K562 (cell line): ENCODE results near the gene HEBP2. TPM values are rescaled to one million over a fixed set of nuclear protein-coding genes. Genes with fewer than 3 reads are reported as not detected.

ENCODE experiments used
- ATAC-seq: fragments of 200-7000 bp; cut with Tn5 transposase; 3 replicates; pipeline ENCODE4 v1.9.1; 2020; ENCODE audit warnings: moderate library complexity
- BruUV-seq: library from RNA; stranded (reverse); fragments of 400-500 nt; replicated peaks from 2 replicates; lab custom pipeline; 2021; lab: Mats Ljungman, UMichigan
- CTCF ChIA-PET: fragments of 300-600 bp; formaldehyde crosslinking; extraction: SDS; loops from one replicate; lab custom pipeline; 2021; ENCODE audit warnings: low intra/inter-chr PET ratio; lab: Yijun Ruan, JAX
- POLR2A ChIA-PET: fragments of 300-600, 350-650 bp; sonication (Branson Sonifier 250); formaldehyde crosslinking; extraction: SDS; loops from one replicate; lab custom pipeline; 2021; ENCODE audit warnings: antibody characterized with exemption, inconsistent platforms; lab: Yijun Ruan, JAX
- DNase-seq, 4 experiments: peaks; one replicate each; pipeline versions ENCODE4 v3.0.0 to v3.0.0-alpha.2; 2011 to 2018; ENCODE audit warnings: low spot score in 3 of 4, mixed read lengths in 3 of 4; ENCODE audit errors: extremely low read depth in 1 of 4
- FAIRE-seq: peaks from 2 replicates; lab custom pipeline; 2011; peaks lifted over from hg19 to GRCh38; lab: Jason Lieb, UNC
- H2AFZ ChIP-seq: 2 replicates; pipeline ENCODE4 v1.6.0; 2011; ENCODE audit warnings: low read depth, low read length, control low read depth, inconsistent platforms
- H3K27ac ChIP-seq: fragments of 200-600 bp; 3 replicates; pipeline ENCODE4 v1.8.0; 2011; ENCODE audit warnings: low read depth, mild to moderate bottlenecking, control low read depth, inconsistent platforms, low read length, moderate library complexity, mixed read lengths; ENCODE audit errors: extremely low read depth
- H3K27me3 ChIP-seq, 2 experiments: fragments of 300-600 bp in 1 of 2; 2 replicates in 1 of 2; 3 replicates in 1 of 2; pipeline versions ENCODE4 v1.6.0 to v1.8.0; 2011; ENCODE audit warnings: inconsistent platforms in 2 of 2, low read length in 2 of 2, mild to moderate bottlenecking in 1 of 2, mixed read lengths in 1 of 2, moderate library complexity in 1 of 2; ENCODE audit not compliant: control insufficient read depth in 2 of 2, insufficient read depth in 2 of 2
- H3K36me3 ChIP-seq: fragments of 300-600 bp; 3 replicates; pipeline ENCODE4 v1.8.0; 2011; ENCODE audit warnings: mild to moderate bottlenecking, low read length, inconsistent platforms; ENCODE audit not compliant: control insufficient read depth, insufficient read depth
- H3K4me1 ChIP-seq, 2 experiments: fragments of 200-600 bp in 1 of 2; replicated peaks in 1 of 2; 2 replicates in 1 of 2; 3 replicates in 1 of 2; pipeline versions ENCODE4 v1.5.1 to v1.8.0; 2011; ENCODE audit warnings: inconsistent platforms in 2 of 2, low read length in 2 of 2, mild to moderate bottlenecking in 1 of 2, mixed read lengths in 1 of 2, moderate library complexity in 1 of 2; ENCODE audit not compliant: control insufficient read depth in 2 of 2, insufficient read depth in 2 of 2
- H3K4me2 ChIP-seq: 2 replicates; pipeline ENCODE4 v1.6.1; 2011; ENCODE audit warnings: low read length, control low read depth, inconsistent platforms, mixed read lengths; ENCODE audit not compliant: insufficient read depth
- H3K4me3 ChIP-seq: fragments of 200-600 bp; sonication (generic), shearing (Covaris generic); 2 replicates; pipeline ENCODE4 v1.5.1; 2016; ENCODE audit warnings: control low read depth, inconsistent platforms
- H3K79me2 ChIP-seq: fragments of 200-600 bp; 3 replicates; pipeline ENCODE4 v1.8.0; 2011; ENCODE audit warnings: low read length, inconsistent platforms; ENCODE audit not compliant: control insufficient read depth, insufficient read depth
- H3K9ac ChIP-seq, 2 experiments: 2 replicates each; pipeline versions ENCODE4 v1.6.0 to v1.6.1; 2011; ENCODE audit warnings: low read depth in 2 of 2, low read length in 2 of 2, control low read depth in 1 of 2, inconsistent platforms in 1 of 2, mild to moderate bottlenecking in 1 of 2, mixed read lengths in 1 of 2; ENCODE audit not compliant: insufficient read depth in 1 of 2
- H3K9me1 ChIP-seq: one replicate; pipeline ENCODE4 v1.6.0; 2011; ENCODE audit warnings: inconsistent platforms, mild to moderate bottlenecking, low read length, moderate library complexity; ENCODE audit not compliant: control insufficient read depth, insufficient read depth
- H3K9me3 ChIP-seq: replicated peaks from 2 replicates; pipeline ENCODE4 v1.5.1; 2011; ENCODE audit warnings: low read depth, low read length, inconsistent platforms; ENCODE audit not compliant: control insufficient read depth, insufficient read depth
- H4K20me1 ChIP-seq: replicated peaks from 2 replicates; pipeline ENCODE4 v1.6.1; 2011; ENCODE audit warnings: low read length, inconsistent platforms, mixed read lengths; ENCODE audit not compliant: control insufficient read depth, insufficient read depth
- HEY1 ChIP-seq: fragments of 250-450 bp; sonication (Bioruptor Pico); IDR thresholded peaks from 2 replicates; pipeline ENCODE4 v1.5.0; 2020; ENCODE audit warnings: mild to moderate bottlenecking, moderate library complexity, borderline replicate concordance
- ILK ChIP-seq: fragments of 450-650 bp; IDR thresholded peaks from 2 replicates; pipeline ENCODE4 v1.6.1; 2016; ENCODE audit warnings: missing genetic modification characterization, low read depth, mild to moderate bottlenecking, missing compliant biosample characterization, moderate library complexity, borderline replicate concordance
- PCBP1 ChIP-seq: fragments of 200-400 bp; formaldehyde crosslinking; IDR thresholded peaks from 2 replicates; pipeline ENCODE4 v1.6.1; 2018; ENCODE audit warnings: mild to moderate bottlenecking, low read depth, low read length; ENCODE audit not compliant: poor library complexity, severe bottlenecking
- RBM25 ChIP-seq: fragments of 200-400 bp; formaldehyde crosslinking; IDR thresholded peaks from 2 replicates; pipeline ENCODE4 v1.6.1; 2018; ENCODE audit warnings: low read length, low read depth, moderate library complexity; ENCODE audit not compliant: severe bottlenecking
- RREB1 ChIP-seq: fragments of 250-450 bp; sonication (Bioruptor Pico); IDR thresholded peaks from 2 replicates; pipeline ENCODE4 v1.4.0; 2020
- STAT6 ChIP-seq: sonication (generic); formaldehyde crosslinking; IDR thresholded peaks from 2 replicates; pipeline ENCODE4 v1.8.1; 2023; ENCODE audit warnings: mild to moderate bottlenecking, missing genetic modification reagents
- ZNF121 ChIP-seq: sonication (generic); formaldehyde crosslinking; conservative IDR thresholded peaks from 2 replicates; pipeline ENCODE4 v1.8.0; 2022; ENCODE audit warnings: missing genetic modification reagents
- ZNF561 ChIP-seq: fragments of 450-650 bp; formaldehyde crosslinking; conservative IDR thresholded peaks from 2 replicates; pipeline ENCODE4 v1.4.0; 2020; ENCODE audit warnings: mild to moderate bottlenecking, moderate library complexity
- in situ Hi-C: fragments of 300-500 bp; cut with MboI; formaldehyde crosslinking; loops from 4 replicates; pipeline ENCODE4 v1.15.0; 2018; ENCODE audit warnings: inconsistent platforms, mixed read lengths
- intact Hi-C: fragments of 100-400 bp; cut with micrococcal nuclease; formaldehyde crosslinking; loops from 2 replicates; pipeline ENCODE4 v1.14.2; 2022
- polyA plus RNA-seq, 8 experiments: library from polyadenylated mRNA; depleted of rRNA in 4 of 8; stranded (reverse) in 5 of 8; unstranded in 3 of 8; fragments of >200 nt; fragmentation: Nextera tagmentation in 2 of 8; fragmentation: Illumina TruSeq in 1 of 8; extraction: Ambion mirVana in 2 of 8; extraction: Trizol in 1 of 8; gene quantifications; 2 replicates each; pipeline versions ENCODE4 v1.2.1 to v1.2.3, GENCODE V29; 2011 to 2014; ENCODE audit warnings: inconsistent platforms in 1 of 8, missing spikeins in 1 of 8
- total RNA-seq, 7 experiments: library from RNA; depleted of rRNA in 6 of 7; stranded (reverse); fragments of >200 nt in 6 of 7; fragmentation: Illumina TruSeq in 2 of 7; extraction: Trizol in 2 of 7; gene quantifications; 2 replicates each; pipeline versions ENCODE4 v1.2.1 to v1.2.3, GENCODE V29; 2011 to 2021; ENCODE audit warnings: low replicate concordance in 1 of 7

Gene HEBP2
- total and polyA plus RNA-seq, 9 of the 15 experiments (the other 6 are each of a cell fraction or from before 2014, with no cell fraction given): 8.5 to 63.7 (median 36.9) TPM

- TF ChIP-seq STAT6 (CRISPR knock-in tag): no peak
- TF ChIP-seq ZNF561 (CRISPR knock-in tag): no peak
- no peak for TF ChIP-seq ILK
- no peak for TF ChIP-seq HEY1 (CRISPR knock-in tag)
Measured at GRCh38 chr6:138371720-138372119, 32.3 kb upstream of the HEBP2 start (continued).

GRCh38 chr6:138372711-138373463, 31.1 kb upstream of the HEBP2 start:
- Histone ChIP-seq H3K9me3 (no peaks in the 10 kb centered on the region), H3K79me2 (no peaks in the 10 kb centered on the region), H2AFZ (no peak overlapping the region), H3K9ac (no peak overlapping the region), H3K4me1 (peaks cover 4 to 20% of the 10 kb centered on the region in 2 experiments), H3K4me2 (no peak overlapping the region), H4K20me1 (no peaks in the 10 kb centered on the region), H3K27me3 (peaks cover 2 to 3% of the 10 kb centered on the region in 2 experiments; a peak in 4 of 5 replicates), H3K36me3 (no peaks in the 10 kb centered on the region), H3K9me1 (no peaks in the 10 kb centered on the region), H3K4me3 (no peak overlapping the region), H3K27ac (no peak overlapping the region)
- peak; percentile 60; the same call in 1 of the 2 replicates for TF ChIP-seq ZNF121 (CRISPR knock-in tag)
- no peak for TF ChIP-seq RREB1
- TF ChIP-seq PCBP1: no peak
- peak; percentile 76 for TF ChIP-seq RBM25
- no peak for FAIRE-seq
- in situ Hi-C loops (no loop called here), intact Hi-C loops (no loop called here)
- peak in 1 of 4 experiments; percentile 17 for DNase-seq
- POLR2A ChIA-PET: no interaction called here
- ATAC-seq: no peak
- CTCF ChIA-PET: no interaction called here
- no TSS peak for BruUV-seq
